ENCODE measurements around the gene SPATA2. TPM values are rescaled to one million over a fixed set of nuclear protein-coding genes. Genes with fewer than 3 reads are reported as not detected.

Gene SPATA2
- total and polyA plus RNA-seq, 2 of the 13 experiments (the other 11 are each of a cell fraction or from before 2014, with no cell fraction given) = 3.2 to 8.7 TPM

DNA sequence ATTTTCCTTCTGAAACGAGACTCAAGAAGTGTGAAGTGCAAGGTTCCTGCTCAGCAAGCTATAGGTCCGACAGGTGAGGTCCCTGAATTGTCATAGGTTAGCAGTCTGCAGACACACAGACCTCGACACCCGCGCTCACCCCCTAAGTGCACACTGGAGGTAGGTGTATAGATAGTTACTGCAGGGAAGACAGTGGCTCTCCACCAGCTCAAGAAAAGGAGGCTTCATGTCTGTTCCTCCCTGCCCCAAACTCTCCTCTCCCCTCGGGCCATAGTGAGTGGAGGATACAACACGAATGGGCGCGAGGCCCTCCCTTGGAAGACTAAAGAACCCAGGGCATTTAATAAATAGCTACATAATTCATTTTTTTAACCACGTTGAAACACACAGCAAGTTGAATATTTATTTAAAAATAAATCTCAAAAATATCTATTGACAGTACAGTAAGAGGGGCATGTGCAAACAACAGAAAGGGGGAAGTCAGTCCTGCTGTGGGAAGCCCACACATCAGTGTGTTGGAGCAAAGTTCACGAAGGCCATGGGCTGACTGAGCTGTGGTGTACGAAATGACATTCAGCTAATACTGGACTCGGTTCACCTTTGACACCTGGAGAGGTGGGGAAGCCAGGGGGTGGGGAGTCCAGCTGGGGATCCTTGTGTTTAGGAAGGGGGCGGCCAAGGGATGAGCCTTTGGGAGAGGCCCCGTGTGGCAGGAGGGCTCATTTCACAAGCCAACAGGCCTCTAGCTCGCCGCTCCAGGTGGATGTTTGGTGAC is 10.7 kb downstream of the SPATA2 start (continued):
- TF ChIP-seq EP300 (IDR thresholded peaks at IDR 0.05; ENCODE audit: low read depth in 2 of 2, low read length in 2 of 2) (peak in 1 of 2 experiments; percentile 42; a peak in 1 of 4 replicates), EP300 (CRISPR knock-in tag; IDR thresholded peaks at IDR 0.05; ENCODE audit: borderline replicate concordance) (no peak), ZC3H13 (CRISPR knock-in tag; IDR thresholded peaks at IDR 0.05) (peak; percentile 63; the same call in 1 of the 2 replicates), ZFX (CRISPR knock-in tag; IDR thresholded peaks at IDR 0.05; ENCODE audit: low read depth) (peak; percentile 22; the same call in 1 of the 2 replicates), SALL1 (CRISPR knock-in tag; IDR thresholded peaks at IDR 0.05) (peak; percentile 95), TGIF2 (CRISPR knock-in tag; IDR thresholded peaks at IDR 0.05) (0 out of 2 replicates have a peak, but pooled peaks have one; percentile 14), GATAD2A (CRISPR knock-in tag; IDR thresholded peaks at IDR 0.05) (peak; percentile 81), PPARG (CRISPR knock-in tag; conservative IDR thresholded peaks at IDR 0.05) (peak; percentile 42; the same call in 1 of the 2 replicates), NR2F2 (IDR thresholded peaks at IDR 0.05; ENCODE audit: borderline replicate concordance, low read depth) (peak; percentile 77), ZNF292 (CRISPR knock-in tag; IDR thresholded peaks at IDR 0.05; ENCODE audit: borderline replicate concordance, low read depth) (peak; percentile 55; the same call in 1 of the 2 replicates), ZNF274 (CRISPR knock-in tag; IDR thresholded peaks at IDR 0.05) (0 out of 2 replicates have a peak, but pooled peaks have one; percentile 50), SP4 (CRISPR knock-in tag; IDR thresholded peaks at IDR 0.05) (0 out of 2 replicates have a peak, but pooled peaks have one; percentile 52), MAFG (CRISPR knock-in tag; IDR thresholded peaks at IDR 0.05) (no peak), ZKSCAN1 (IDR thresholded peaks at IDR 0.05; ENCODE audit: low read length) (no peak), NONO (IDR thresholded peaks at IDR 0.05) (no peak), NONO (CRISPR knock-in tag; conservative IDR thresholded peaks at IDR 0.05) (peak; percentile 61; the same call in 1 of the 2 replicates), ZNF713 (CRISPR knock-in tag; IDR thresholded peaks at IDR 0.05) (no peak), HNF4G (IDR thresholded peaks at IDR 0.05; ENCODE audit: borderline replicate concordance, low read depth, low read length) (peak; percentile 86), HNF4G (CRISPR knock-in tag; IDR thresholded peaks at IDR 0.05; ENCODE audit: borderline replicate concordance, low read depth) (peak; percentile 35; the same call in 1 of the 2 replicates), ZNF563 (CRISPR knock-in tag; IDR thresholded peaks at IDR 0.05) (0 out of 2 replicates have a peak, but pooled peaks have one; percentile 15), ZMYM3 (CRISPR knock-in tag; IDR thresholded peaks at IDR 0.05) (0 out of 2 replicates have a peak, but pooled peaks have one; percentile 49), SMARCC2 (IDR thresholded peaks at IDR 0.05) (no peak), NR2F6 (IDR thresholded peaks at IDR 0.05) (peak; percentile 64), NR2F6 (CRISPR knock-in tag; IDR thresholded peaks at IDR 0.05) (peak; percentile 83; the same call in 1 of the 2 replicates)
- TF ChIP-seq, protein P1, sequence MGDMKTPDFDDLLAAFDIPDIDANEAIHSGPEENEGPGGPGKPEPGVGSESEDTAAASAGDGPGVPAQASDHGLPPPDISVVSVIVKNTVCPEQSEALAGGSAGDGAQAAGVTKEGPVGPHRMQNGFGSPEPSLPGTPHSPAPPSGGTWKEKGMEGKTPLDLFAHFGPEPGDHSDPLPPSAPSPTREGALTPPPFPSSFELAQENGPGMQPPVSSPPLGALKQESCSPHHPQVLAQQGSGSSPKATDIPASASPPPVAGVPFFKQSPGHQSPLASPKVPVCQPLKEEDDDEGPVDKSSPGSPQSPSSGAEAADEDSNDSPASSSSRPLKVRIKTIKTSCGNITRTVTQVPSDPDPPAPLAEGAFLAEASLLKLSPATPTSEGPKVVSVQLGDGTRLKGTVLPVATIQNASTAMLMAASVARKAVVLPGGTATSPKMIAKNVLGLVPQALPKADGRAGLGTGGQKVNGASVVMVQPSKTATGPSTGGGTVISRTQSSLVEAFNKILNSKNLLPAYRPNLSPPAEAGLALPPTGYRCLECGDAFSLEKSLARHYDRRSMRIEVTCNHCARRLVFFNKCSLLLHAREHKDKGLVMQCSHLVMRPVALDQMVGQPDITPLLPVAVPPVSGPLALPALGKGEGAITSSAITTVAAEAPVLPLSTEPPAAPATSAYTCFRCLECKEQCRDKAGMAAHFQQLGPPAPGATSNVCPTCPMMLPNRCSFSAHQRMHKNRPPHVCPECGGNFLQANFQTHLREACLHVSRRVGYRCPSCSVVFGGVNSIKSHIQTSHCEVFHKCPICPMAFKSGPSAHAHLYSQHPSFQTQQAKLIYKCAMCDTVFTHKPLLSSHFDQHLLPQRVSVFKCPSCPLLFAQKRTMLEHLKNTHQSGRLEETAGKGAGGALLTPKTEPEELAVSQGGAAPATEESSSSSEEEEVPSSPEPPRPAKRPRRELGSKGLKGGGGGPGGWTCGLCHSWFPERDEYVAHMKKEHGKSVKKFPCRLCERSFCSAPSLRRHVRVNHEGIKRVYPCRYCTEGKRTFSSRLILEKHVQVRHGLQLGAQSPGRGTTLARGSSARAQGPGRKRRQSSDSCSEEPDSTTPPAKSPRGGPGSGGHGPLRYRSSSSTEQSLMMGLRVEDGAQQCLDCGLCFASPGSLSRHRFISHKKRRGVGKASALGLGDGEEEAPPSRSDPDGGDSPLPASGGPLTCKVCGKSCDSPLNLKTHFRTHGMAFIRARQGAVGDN (CRISPR knock-in tag; IDR thresholded peaks at IDR 0.05) = peak; percentile 74
- TF ChIP-seq, protein P2, sequence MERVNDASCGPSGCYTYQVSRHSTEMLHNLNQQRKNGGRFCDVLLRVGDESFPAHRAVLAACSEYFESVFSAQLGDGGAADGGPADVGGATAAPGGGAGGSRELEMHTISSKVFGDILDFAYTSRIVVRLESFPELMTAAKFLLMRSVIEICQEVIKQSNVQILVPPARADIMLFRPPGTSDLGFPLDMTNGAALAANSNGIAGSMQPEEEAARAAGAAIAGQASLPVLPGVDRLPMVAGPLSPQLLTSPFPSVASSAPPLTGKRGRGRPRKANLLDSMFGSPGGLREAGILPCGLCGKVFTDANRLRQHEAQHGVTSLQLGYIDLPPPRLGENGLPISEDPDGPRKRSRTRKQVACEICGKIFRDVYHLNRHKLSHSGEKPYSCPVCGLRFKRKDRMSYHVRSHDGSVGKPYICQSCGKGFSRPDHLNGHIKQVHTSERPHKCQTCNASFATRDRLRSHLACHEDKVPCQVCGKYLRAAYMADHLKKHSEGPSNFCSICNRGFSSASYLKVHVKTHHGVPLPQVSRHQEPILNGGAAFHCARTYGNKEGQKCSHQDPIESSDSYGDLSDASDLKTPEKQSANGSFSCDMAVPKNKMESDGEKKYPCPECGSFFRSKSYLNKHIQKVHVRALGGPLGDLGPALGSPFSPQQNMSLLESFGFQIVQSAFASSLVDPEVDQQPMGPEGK (CRISPR knock-in tag; IDR thresholded peaks at IDR 0.05) = peak; percentile 71; the same call in 1 of the 2 replicates

Data from HepG2 (cell line).